PFSK-1 (cell line): ENCODE data around the gene SLC35G2. TPM values are rescaled to one million over a fixed set of nuclear protein-coding genes. Genes with fewer than 3 reads are reported as not detected.

Source experiments
- FOXP2 ChIP-seq: optimal IDR thresholded peaks from 2 replicates; pipeline ENCODE3; 2011; ENCODE audit warnings: borderline replicate concordance, control low read depth, inconsistent platforms; ENCODE audit not compliant: insufficient read depth; ENCODE audit errors: extremely low read length, extremely low read depth
- POLR2AphosphoS5 ChIP-seq: IDR thresholded peaks from 2 replicates; pipeline ENCODE4 v1.6.1; 2012; ENCODE audit warnings: low read depth, mild to moderate bottlenecking, control low read depth, low read length, moderate library complexity
- REST ChIP-seq, 2 experiments: IDR thresholded peaks; 2 replicates each; pipeline versions ENCODE4 v1.6.1 to v1.8.0; 2011 to 2012; ENCODE audit warnings: low read depth in 2 of 2, low read length in 2 of 2, control low read depth in 1 of 2, inconsistent platforms in 1 of 2, mild to moderate bottlenecking in 1 of 2, moderate library complexity in 1 of 2; ENCODE audit not compliant: insufficient read depth in 1 of 2
- SIN3A ChIP-seq: IDR thresholded peaks from 2 replicates; pipeline ENCODE4 v1.6.1; 2012; ENCODE audit warnings: mild to moderate bottlenecking, low read length, moderate library complexity, borderline replicate concordance; ENCODE audit not compliant: insufficient read depth
- TAF1 ChIP-seq: IDR thresholded peaks from 2 replicates; pipeline ENCODE4 v1.6.1; 2012; ENCODE audit warnings: low read length, control low read depth, borderline replicate concordance; ENCODE audit not compliant: insufficient read depth
- polyA plus RNA-seq: library from polyadenylated mRNA; unstranded; fragments of >200 nt; gene quantifications from one replicate; pipeline ENCODE4 v1.2.1, GENCODE V29; 2012; ENCODE audit warnings: low read depth, missing spikeins; ENCODE audit not compliant: insufficient read length

The SLC35G2 gene
- 5.3 TPM for polyA plus RNA-seq

- TF ChIP-seq REST (IDR thresholded peaks at IDR 0.05; ENCODE audit: insufficient read depth in 1 of 2, low read depth in 2 of 2, low read length in 2 of 2) (0 out of 4 replicates have a peak, but pooled peaks of 1 of the 2 experiments have one; percentile 34), TAF1 (no peak), FOXP2 (no peak), POLR2AphosphoS5 (no peak)
Observed at GRCh38 chr3:136818769-136819391, at the start of gene SLC35G2. SLC35G2 (plus strand) TSS chr3:136819126; CDS start chr3:136854461, 35,335 bp downstream.

- no peak for TF ChIP-seq TAF1
- no peak for TF ChIP-seq SIN3A
Observed at GRCh38 chr3:136772709-136773108, 46.2 kb upstream of the SLC35G2 start.

GRCh38 chr3:136778865-136779264, 40.1 kb upstream of the SLC35G2 start:
- no peak for TF ChIP-seq FOXP2
- TF ChIP-seq REST (IDR thresholded peaks at IDR 0.05; ENCODE audit: insufficient read depth in 1 of 2, low read depth in 2 of 2, low read length in 2 of 2): no peak
- no peak for TF ChIP-seq SIN3A
- no peak for TF ChIP-seq POLR2AphosphoS5
- no peak for TF ChIP-seq TAF1

- no peak for TF ChIP-seq SIN3A
- TF ChIP-seq FOXP2: no peak
- no peak for TF ChIP-seq POLR2AphosphoS5
- TF ChIP-seq TAF1: no peak
- no peak for TF ChIP-seq REST (IDR thresholded peaks at IDR 0.05; ENCODE audit: insufficient read depth in 1 of 2, low read depth in 2 of 2, low read length in 2 of 2)
Observed at GRCh38 chr3:136780741-136781140, 38.2 kb upstream of the SLC35G2 start.

- TF ChIP-seq FOXP2: no peak
- no peak for TF ChIP-seq TAF1
- no peak for TF ChIP-seq POLR2AphosphoS5
- TF ChIP-seq SIN3A: no peak
- TF ChIP-seq REST (IDR thresholded peaks at IDR 0.05; ENCODE audit: insufficient read depth in 1 of 2, low read depth in 2 of 2, low read length in 2 of 2): no peak
Observed at GRCh38 chr3:136783708-136784191, 35.2 kb upstream of the SLC35G2 start.
